GM19238 (cell line): ENCODE measurements around the gene CCDC40.

Experiments
- DNase-seq: peaks from one replicate; pipeline ENCODE4 v3.0.0; 2011; ENCODE audit warnings: low spot score; ENCODE audit not compliant: insufficient read length

Gene CCDC40

GRCh38 chr17:80099291-80100034 is 63.0 kb downstream of the CCDC40 start:
- no peak for DNase-seq

GRCh38 chr17:80100035-80100323 is 63.5 kb downstream of the CCDC40 start:
- no peak for DNase-seq

- DNase-seq = peak; percentile 98
Measured at GRCh38 chr17:80101011-80101945, 64.8 kb downstream of the CCDC40 start, which contains the start of gene GAA. GAA (plus strand) TSS chr17:80101581; CDS start chr17:80104587, 3,006 bp downstream.

- peak; percentile 39 for DNase-seq
Measured at GRCh38 chr17:80101946-80102663, 65.7 kb downstream of the CCDC40 start.

GRCh38 chr17:80102664-80103448 is 66.4 kb downstream of the CCDC40 start:
- no peak for DNase-seq

- DNase-seq = no peak
Measured at GRCh38 chr17:80103449-80104085, 67.1 kb downstream of the CCDC40 start.

GRCh38 chr17:80104321-80104955 is 68.0 kb downstream of the CCDC40 start:
- no peak for DNase-seq

GRCh38 chr17:80104956-80105375 is 68.5 kb downstream of the CCDC40 start:
- no peak for DNase-seq

- no peak for DNase-seq
Measured at GRCh38 chr17:80105762-80106161, 69.3 kb downstream of the CCDC40 start.

- no peak for DNase-seq
Measured at GRCh38 chr17:80106176-80106575, 69.7 kb downstream of the CCDC40 start.

- no peak for DNase-seq
Measured at GRCh38 chr17:80106751-80107150, 70.3 kb downstream of the CCDC40 start.

- no peak for DNase-seq
Measured at GRCh38 chr17:80107231-80108021, 71.0 kb downstream of the CCDC40 start.

GRCh38 chr17:80108036-80108971 is 71.9 kb downstream of the CCDC40 start:
- DNase-seq = no peak

GRCh38 chr17:80109066-80109660 is 72.7 kb downstream of the CCDC40 start:
- DNase-seq = no peak

- DNase-seq = no peak
Measured at GRCh38 chr17:80109713-80110446, 73.4 kb downstream of the CCDC40 start.

- DNase-seq = no peak
Measured at GRCh38 chr17:80110447-80110812, 74.0 kb downstream of the CCDC40 start.
